Neural progenitor cell (in vitro differentiated cells): Measurements from ENCODE around the gene DCLK2. TPM values are rescaled to one million over a fixed set of nuclear protein-coding genes. Genes with fewer than 3 reads are reported as not detected.
A peak's percentile ranks its signal among the peaks of the same experiment; 100 is the strongest.

Source experiments
- DNase-seq: peaks from one replicate; pipeline ENCODE4 v3.0.0-alpha.2; 2016; ENCODE audit warnings: low spot score
- H2AFZ ChIP-seq: fragments of 200-600 bp; sonication (generic); replicated peaks from 2 replicates; pipeline ENCODE4 v1.6.1; 2016; ENCODE audit warnings: antibody characterized with exemption
- H3F3A ChIP-seq: fragments of 200-600 bp; sonication (generic); 2 replicates; pipeline ENCODE4 v1.6.1; 2016; ENCODE audit warnings: antibody characterized with exemption, low read depth
- H3K27ac ChIP-seq: fragments of 200-600 bp; sonication (generic); 2 replicates; pipeline ENCODE4 v1.5.1; 2016; ENCODE audit warnings: mild to moderate bottlenecking
- H3K27me3 ChIP-seq: fragments of 200-600 bp; sonication (generic); 2 replicates; pipeline ENCODE4 v1.6.1; 2016; ENCODE audit warnings: mild to moderate bottlenecking, moderate library complexity
- H3K36me3 ChIP-seq: fragments of 200-600 bp; sonication (generic); 2 replicates; pipeline ENCODE4 v1.5.1; 2016
- H3K4me1 ChIP-seq: fragments of 200-600 bp; sonication (generic); 2 replicates; pipeline ENCODE4 v1.6.1; 2016; ENCODE audit warnings: mixed run types
- H3K4me2 ChIP-seq: fragments of 200-600 bp; sonication (generic); 2 replicates; pipeline ENCODE4 v1.6.1; 2016
- H3K4me3 ChIP-seq: fragments of 200-600 bp; sonication (generic); 2 replicates; pipeline ENCODE4 v1.5.1; 2016
- H3K79me2 ChIP-seq: fragments of 200-600 bp; sonication (generic); 2 replicates; pipeline ENCODE4 v1.6.1; 2016; ENCODE audit warnings: low read depth
- H3K9ac ChIP-seq: fragments of 200-600 bp; sonication (generic); 2 replicates; pipeline ENCODE4 v1.6.1; 2016
- H3K9me3 ChIP-seq: fragments of 200-600 bp; sonication (generic); 2 replicates; pipeline ENCODE4 v1.5.1; 2016; ENCODE audit warnings: low read depth
- H4K20me1 ChIP-seq: fragments of 200-600 bp; sonication (generic); 2 replicates; pipeline ENCODE4 v1.6.1; 2016; ENCODE audit warnings: low read depth
- H3K27ac Mint-ChIP-seq: 3 replicates; pipeline ENCODE4 v1.8.0; 2021; ENCODE audit warnings: mixed read lengths
- H3K27me3 Mint-ChIP-seq: 2 replicates; pipeline ENCODE4 v1.8.0; 2022; ENCODE audit warnings: low read depth, mild to moderate bottlenecking, inconsistent platforms, moderate library complexity, mixed read lengths; ENCODE audit not compliant: insufficient read depth
- H3K36me3 Mint-ChIP-seq: 3 replicates; pipeline ENCODE4 v1.8.0; 2021; ENCODE audit warnings: mixed read lengths
- H3K4me1 Mint-ChIP-seq: 3 replicates; pipeline ENCODE4 v1.8.0; 2021; ENCODE audit warnings: mixed read lengths
- H3K4me3 Mint-ChIP-seq: 3 replicates; pipeline ENCODE4 v1.8.0; 2021; ENCODE audit warnings: mild to moderate bottlenecking, moderate library complexity, mixed read lengths
- H3K9me3 Mint-ChIP-seq: 3 replicates; pipeline ENCODE4 v1.8.0; 2020; ENCODE audit warnings: mixed read lengths
- CTCF ChIP-seq: fragments of 200-600 bp; sonication (generic); IDR thresholded peaks from 2 replicates; pipeline ENCODE4 v1.5.1; 2017; ENCODE audit warnings: antibody characterized with exemption, mild to moderate bottlenecking
- EZH2 ChIP-seq: fragments of 200-600 bp; sonication (generic); IDR thresholded peaks from 2 replicates; pipeline ENCODE4 v1.6.1; 2017; ENCODE audit warnings: antibody characterized with exemption, mild to moderate bottlenecking, moderate library complexity
- EZH2phosphoT487 ChIP-seq: fragments of 200-600 bp; sonication (generic); IDR thresholded peaks from 2 replicates; pipeline ENCODE4 v1.6.1; 2017; ENCODE audit warnings: antibody characterized with exemption
- total RNA-seq: library from RNA; depleted of rRNA; stranded (reverse); fragments of >200 nt; gene quantifications from 2 replicates; pipeline ENCODE4 v1.2.3, GENCODE V29; 2015; ENCODE audit warnings: low replicate concordance

DCLK2 gene
- total RNA-seq, 1 donor from 2014 or later = 11.7 TPM

- TF ChIP-seq EZH2 = no peak
- no peak for TF ChIP-seq EZH2phosphoT487
- H3K27ac ChIP-seq = peak overlapping the region; percentile 27
- no peak overlapping the region for H3K9ac ChIP-seq
- no peak overlapping the region for H2AFZ ChIP-seq
- no peaks in the 10 kb centered on the region for H3K79me2 ChIP-seq
- DNase-seq = peak; percentile 25
- H4K20me1 ChIP-seq = no peaks in the 10 kb centered on the region
- peaks cover 22% of the 10 kb centered on the region for H3K4me1 ChIP-seq
- no peaks in the 10 kb centered on the region for H3K27me3 Mint-ChIP-seq
- H3K9me3 ChIP-seq = no peaks in the 10 kb centered on the region
- no peak overlapping the region for H3K4me3 ChIP-seq
- H3K36me3 ChIP-seq = no peaks in the 10 kb centered on the region
- peaks cover 48% of the 10 kb centered on the region for H3K36me3 Mint-ChIP-seq
- no peak overlapping the region for H3K27ac Mint-ChIP-seq
- no peak overlapping the region for H3K4me2 ChIP-seq
- H3K4me3 Mint-ChIP-seq = no peak overlapping the region
- peaks cover 9% of the 10 kb centered on the region for H3F3A ChIP-seq
- peaks cover 34% of the 10 kb centered on the region for H3K9me3 Mint-ChIP-seq
- peaks cover 30% of the 10 kb centered on the region for H3K4me1 Mint-ChIP-seq
- no peaks in the 10 kb centered on the region for H3K27me3 ChIP-seq
Observed at GRCh38 chr4:150278206-150278605, 200.0 kb downstream of the DCLK2 start.

DNA sequence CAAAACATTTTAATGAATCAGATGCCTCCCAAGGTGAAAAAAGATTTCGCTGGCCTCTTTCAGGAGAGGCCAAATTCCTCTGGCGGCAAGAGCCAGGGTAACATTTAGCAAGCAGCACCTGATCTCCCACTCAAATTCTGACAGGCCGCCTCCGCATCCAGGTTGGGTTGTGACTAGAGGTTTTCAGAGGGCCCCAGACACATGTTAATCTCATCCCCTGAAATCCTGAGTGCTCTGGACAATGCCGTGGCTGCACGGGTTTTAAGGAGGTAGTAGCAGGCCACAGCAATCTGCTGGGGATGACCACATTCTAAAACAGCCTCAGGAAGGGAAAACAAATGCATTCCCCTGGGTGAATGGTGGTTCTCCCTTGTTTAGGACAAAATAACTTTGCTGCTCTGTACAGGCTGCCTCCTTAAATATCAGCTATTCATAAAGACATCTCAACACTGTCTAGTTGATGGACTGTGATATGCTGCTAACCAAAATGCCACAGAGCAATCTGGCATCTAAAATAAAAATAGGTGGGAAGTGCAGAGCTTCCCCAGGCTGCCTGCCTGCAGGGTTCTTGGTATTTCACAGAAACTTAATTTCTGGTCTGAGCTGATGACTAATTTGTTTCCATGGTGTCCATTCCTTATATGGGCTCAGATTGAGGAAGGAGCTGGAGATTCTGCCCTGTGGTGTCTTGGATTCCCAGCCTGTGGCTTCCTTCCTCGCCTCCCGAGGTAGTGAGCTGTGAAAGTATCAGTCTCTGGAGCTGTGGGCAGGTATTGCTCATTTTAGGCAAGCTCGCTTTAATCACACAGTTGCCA lies 202.0 kb downstream of the DCLK2 start:
- Histone ChIP-seq H3K4me3 (no peak overlapping the region), H3K27ac (peak overlapping the region; percentile 42), H3K36me3 (no peaks in the 10 kb centered on the region), H4K20me1 (no peaks in the 10 kb centered on the region), H3K9me3 (no peaks in the 10 kb centered on the region), H3F3A (peaks cover 9% of the 10 kb centered on the region), H3K4me2 (no peak overlapping the region), H3K79me2 (no peaks in the 10 kb centered on the region), H3K4me1 (peaks cover 22% of the 10 kb centered on the region), H3K9ac (no peak overlapping the region), H2AFZ (no peak overlapping the region), H3K27me3 (no peaks in the 10 kb centered on the region)
- TF ChIP-seq EZH2phosphoT487 = no peak
- no peak for TF ChIP-seq CTCF
- no peak for TF ChIP-seq EZH2
- H3K9me3 Mint-ChIP-seq = peaks cover 18% of the 10 kb centered on the region
- H3K4me1 Mint-ChIP-seq = peaks cover 33% of the 10 kb centered on the region
- H3K27ac Mint-ChIP-seq = peak overlapping the region; percentile 90
- DNase-seq = peak; percentile 28
- H3K4me3 Mint-ChIP-seq = peak overlapping the region; percentile 53
- peaks cover 2% of the 10 kb centered on the region for H3K27me3 Mint-ChIP-seq
- peaks cover 31% of the 10 kb centered on the region for H3K36me3 Mint-ChIP-seq

- Mint-ChIP-seq H3K36me3 (peaks cover 27% of the 10 kb centered on the region), H3K4me3 (no peak overlapping the region), H3K27me3 (peaks cover 2% of the 10 kb centered on the region), H3K27ac (peak overlapping the region; percentile 81), H3K4me1 (peaks cover 33% of the 10 kb centered on the region), H3K9me3 (peaks cover 12% of the 10 kb centered on the region)
- Histone ChIP-seq H3F3A (peaks cover 9% of the 10 kb centered on the region), H4K20me1 (no peaks in the 10 kb centered on the region), H3K9ac (no peak overlapping the region), H3K79me2 (no peaks in the 10 kb centered on the region), H2AFZ (no peak overlapping the region), H3K36me3 (no peaks in the 10 kb centered on the region), H3K4me1 (peaks cover 22% of the 10 kb centered on the region), H3K9me3 (no peaks in the 10 kb centered on the region), H3K4me3 (no peak overlapping the region), H3K4me2 (no peak overlapping the region), H3K27me3 (no peaks in the 10 kb centered on the region), H3K27ac (peak overlapping the region; percentile 42)
- no peak for DNase-seq
- TF ChIP-seq CTCF = no peak
- no peak for TF ChIP-seq EZH2phosphoT487
- no peak for TF ChIP-seq EZH2
Observed at GRCh38 chr4:150280975-150281374, 202.7 kb downstream of the DCLK2 start.

DNA sequence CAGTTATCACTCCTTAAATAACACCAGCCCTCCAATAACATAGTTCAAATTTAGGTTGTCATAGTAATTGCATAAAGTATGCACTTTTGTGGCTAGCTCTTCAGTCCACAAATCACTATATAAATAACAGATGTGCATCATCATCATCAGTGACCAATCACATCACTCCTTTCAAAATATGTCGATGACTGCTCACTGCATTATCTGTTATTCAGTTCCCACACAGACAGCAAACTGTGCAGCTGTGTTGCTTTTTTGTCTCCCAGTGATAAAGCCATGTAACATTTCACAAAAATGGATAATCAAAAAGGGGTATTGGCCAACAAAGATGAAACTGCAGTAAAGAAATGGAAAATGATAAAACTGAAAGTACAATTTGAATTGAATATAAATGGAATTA lies 205.4 kb downstream of the DCLK2 start:
- Histone ChIP-seq H3K27me3 (no peaks in the 10 kb centered on the region), H3K4me2 (no peak overlapping the region), H3K79me2 (no peaks in the 10 kb centered on the region), H3K4me3 (no peak overlapping the region), H4K20me1 (no peaks in the 10 kb centered on the region), H3K9me3 (no peaks in the 10 kb centered on the region), H3K27ac (no peak overlapping the region), H2AFZ (no peak overlapping the region), H3K4me1 (peaks cover 17% of the 10 kb centered on the region), H3K9ac (no peak overlapping the region), H3F3A (peaks cover 9% of the 10 kb centered on the region), H3K36me3 (no peaks in the 10 kb centered on the region)
- DNase-seq = no peak
- peaks cover 2% of the 10 kb centered on the region for H3K27me3 Mint-ChIP-seq
- peaks cover 3% of the 10 kb centered on the region for H3K9me3 Mint-ChIP-seq
- TF ChIP-seq EZH2 (no peak), CTCF (no peak), EZH2phosphoT487 (no peak)
- H3K4me3 Mint-ChIP-seq = no peak overlapping the region
- peaks cover 33% of the 10 kb centered on the region for H3K4me1 Mint-ChIP-seq
- H3K27ac Mint-ChIP-seq = no peak overlapping the region
- H3K36me3 Mint-ChIP-seq = peaks cover 15% of the 10 kb centered on the region
